Regular cardiac myocyte (primary cell): ENCODE results near the gene NR3C2. TPM values are rescaled to one million over a fixed set of nuclear protein-coding genes. Genes with fewer than 3 reads are reported as not detected.

ENCODE experiments used
- total RNA-seq: library from RNA; depleted of rRNA; stranded (reverse); fragments of >200 nt; gene quantifications from 2 replicates; pipeline ENCODE4 v1.2.3, GENCODE V29; 2014

Gene NR3C2
- 3.3 and 8.5 TPM in 2 replicates for total RNA-seq

GRCh38 chr4:148441986-148442831 is at the start of gene NR3C2:
Gene NR3C2 (minus strand): TSS chr4:148442414.

